ENCODE data around the gene PLEKHG7. TPM values are rescaled to one million over a fixed set of nuclear protein-coding genes. Genes with fewer than 3 reads are reported as not detected.
A peak's percentile ranks its signal among the peaks of the same experiment; 100 is the strongest.

Gene PLEKHG7
- total and polyA plus RNA-seq, 10 of the 15 experiments (the other 5 are each of a cell fraction or from before 2014, with no cell fraction given) = 0.16 to 1.3 (median 0.65) TPM; not detected in 1

- Histone ChIP-seq H4K20me1 (ENCODE audit: control insufficient read depth, insufficient read depth) (no peaks in the 10 kb centered on the region), H3K9ac (ENCODE audit: control insufficient read depth, insufficient read depth, low read length) (no peak overlapping the region), H3K27me3 (replicated peaks in 1 of 2; ENCODE audit: control insufficient read depth in 2 of 2, insufficient read depth in 2 of 2, low read length in 1 of 2) (no peaks in the 10 kb centered on the region), H3K9me3 (replicated peaks; ENCODE audit: control insufficient read depth, insufficient read depth, low read length) (no peaks in the 10 kb centered on the region; the same call in 2 of the 3 replicates), H3K36me3 (ENCODE audit: control insufficient read depth in 2 of 2, insufficient read depth in 2 of 2, low read length in 1 of 2) (no peaks in the 10 kb centered on the region), H3K4me3 (peak overlapping the region; percentile 69; the same call in 1 of the 2 replicates), H3K27ac (ENCODE audit: control insufficient read depth, insufficient read depth) (peak overlapping the region; percentile 81; the same call in 1 of the 2 replicates), H2AFZ (ENCODE audit: control insufficient read depth, low read depth, low read length) (no peak overlapping the region; the same call in 1 of the 2 replicates), H3K4me2 (ENCODE audit: control insufficient read depth, insufficient read depth) (peak overlapping the region; percentile 80), H3K79me2 (ENCODE audit: control insufficient read depth, insufficient read depth, low read length) (no peaks in the 10 kb centered on the region), H3K4me1 (ENCODE audit: control insufficient read depth, insufficient read depth, low read length) (peaks cover 25% of the 10 kb centered on the region)
- intact Hi-C loops (cut with micrococcal nuclease; ENCODE audit: unreplicated experiment) (loop anchor here (5.0 kb wide), 2 partner anchors 224 to 269 kb away; partner anchors contain the start of gene EEA1), in situ Hi-C loops (cut with MboI) (no loop called here)
- ChIA-PET POLR2A (interaction anchor here (0.6 to 2.0 kb wide), 3 partner anchors 30 to 599 kb away, joined by 3 to 5 read pairs (median 3); no protein-coding TSS in a partner anchor), SMC1A (ENCODE audit: uncharacterized antibody, unreplicated experiment) (interaction anchor here (0.9 to 3.5 kb wide), 8 partner anchors 10 to 304 kb away, joined by 3 to 19 read pairs (median 4); no protein-coding TSS in a partner anchor), CTCF (interaction anchor here (1.2 to 1.6 kb wide), 4 partner anchors 30 to 716 kb away, joined by 4 to 7 read pairs (median 4); no protein-coding TSS in a partner anchor), RAD21 (ENCODE audit: unreplicated experiment) (interaction anchor here (0.7 to 2.5 kb wide), 10 partner anchors 14 to 542 kb away, joined by 3 to 10 read pairs (median 4); no protein-coding TSS in a partner anchor)
- WGBS (ENCODE audit: insufficient coverage, insufficient replicate concordance, low lambda C conversion rate, missing lambda C conversion rate) = 0% methylated on average over 4 of the region's 4 CpGs
- no peak for FAIRE-seq
- no peak for DNase-seq (ENCODE audit: low read depth, low spot score)
- ATAC-seq = no peak
- BruUV-seq (replicated peaks) = no TSS peak
- TF ChIP-seq HDAC2 (IDR thresholded peaks at IDR 0.05) (no peak), CUX1 (IDR thresholded peaks at IDR 0.05; ENCODE audit: insufficient replicate concordance, low read depth, low read length) (no peak), TARDBP (IDR thresholded peaks at IDR 0.05; ENCODE audit: borderline replicate concordance) (no peak), EED (IDR thresholded peaks at IDR 0.05; ENCODE audit: low read depth) (no peak), STAT1 (conservative IDR thresholded peaks at IDR 0.05) (no peak), ZNF687 (IDR thresholded peaks at IDR 0.05) (no peak), MYB (IDR thresholded peaks at IDR 0.05; ENCODE audit: borderline replicate concordance, low read depth, low read length) (no peak), ZNF24 (IDR thresholded peaks at IDR 0.05) (no peak), ESRRA (IDR thresholded peaks at IDR 0.05; ENCODE audit: low read length) (no peak), CEBPZ (IDR thresholded peaks at IDR 0.05; ENCODE audit: low read depth, low read length) (no peak), NR2F1 (conservative IDR thresholded peaks at IDR 0.05) (no peak)
These were observed 997 bp downstream of the PLEKHG7 start for GRCh38 chr12:92703786-92704185.
